Hindlimb muscle (tissue), 1 donor: Measurements from ENCODE around the gene UMAD1. TPM values are rescaled to one million over a fixed set of nuclear protein-coding genes. Genes with fewer than 3 reads are reported as not detected.

Experiments
- polyA plus RNA-seq: library from polyadenylated mRNA; unstranded; fragments of 120-200 nt; gene quantifications from one replicate; pipeline ENCODE4 v1.2.1, GENCODE V29; 2013; ENCODE audit not compliant: insufficient read length

Gene UMAD1
- polyA plus RNA-seq, 1 donor = 8.0 TPM

Other genes with a start within 250 kb of the UMAD1 start
- gene COL28A1, start 104.9 kb upstream of the UMAD1 start, polyA plus RNA-seq = 1.1 TPM
- gene MIOS, start 73.9 kb upstream of the UMAD1 start, polyA plus RNA-seq = 29.9 TPM
- gene RPA3, start 77.9 kb downstream of the UMAD1 start, polyA plus RNA-seq = 17.7 TPM